Rectal smooth muscle tissue (tissue), 1 donor: Measurements from ENCODE around the gene GLE1.
"Not testable (repeated sequence)": the region's sequence is repeated elsewhere in the genome, so short reads cannot be mapped to it uniquely, and the experiment has no call there.

Experiments used
- H3K27ac ChIP-seq: one replicate; pipeline ENCODE4 v1.7.0; 2013; ENCODE audit warnings: low read depth, low read length, inconsistent platforms
- H3K27me3 ChIP-seq: one replicate; pipeline ENCODE4 v1.7.0; 2013; ENCODE audit warnings: low read length; ENCODE audit not compliant: control insufficient read depth, insufficient read depth
- H3K36me3 ChIP-seq: one replicate; pipeline ENCODE4 v1.7.0; 2013; ENCODE audit warnings: low read length; ENCODE audit not compliant: control insufficient read depth, insufficient read depth
- H3K4me1 ChIP-seq: one replicate; pipeline ENCODE4 v1.7.0; 2013; ENCODE audit warnings: low read length; ENCODE audit not compliant: control insufficient read depth, insufficient read depth
- H3K4me3 ChIP-seq: one replicate; pipeline ENCODE4 v1.7.0; 2013; ENCODE audit warnings: low read length
- H3K9ac ChIP-seq: one replicate; pipeline ENCODE4 v1.7.0; 2013; ENCODE audit warnings: low read length

GLE1 gene

DNA sequence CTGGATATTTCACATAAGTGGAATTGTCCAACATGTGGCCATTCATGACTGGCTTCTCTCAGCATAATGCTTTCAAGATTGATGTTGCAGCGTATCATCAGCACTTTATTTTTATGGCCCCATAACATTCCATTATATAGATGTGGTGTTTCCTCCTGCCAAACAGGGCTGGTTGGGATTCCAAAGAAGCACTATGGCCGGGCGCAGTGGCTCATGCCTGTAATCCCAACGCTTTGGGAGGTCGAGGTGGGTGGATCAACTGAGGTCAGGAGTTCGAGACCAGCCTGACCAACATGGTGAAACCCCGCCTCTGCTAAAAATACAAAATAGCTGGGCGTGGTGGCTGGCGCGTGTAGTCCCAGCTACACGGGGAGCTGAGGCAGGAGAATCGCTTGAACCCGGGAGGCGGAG lies 1.1 kb upstream of the GLE1 start:
- Histone ChIP-seq H3K36me3 (peaks cover 11% of the 10 kb centered on the region), H3K4me3 (peak overlapping the region; percentile 93)
- H3K27me3 ChIP-seq, H3K4me1 ChIP-seq, H3K27ac ChIP-seq, H3K9ac ChIP-seq: not testable (repeated sequence)

DNA sequence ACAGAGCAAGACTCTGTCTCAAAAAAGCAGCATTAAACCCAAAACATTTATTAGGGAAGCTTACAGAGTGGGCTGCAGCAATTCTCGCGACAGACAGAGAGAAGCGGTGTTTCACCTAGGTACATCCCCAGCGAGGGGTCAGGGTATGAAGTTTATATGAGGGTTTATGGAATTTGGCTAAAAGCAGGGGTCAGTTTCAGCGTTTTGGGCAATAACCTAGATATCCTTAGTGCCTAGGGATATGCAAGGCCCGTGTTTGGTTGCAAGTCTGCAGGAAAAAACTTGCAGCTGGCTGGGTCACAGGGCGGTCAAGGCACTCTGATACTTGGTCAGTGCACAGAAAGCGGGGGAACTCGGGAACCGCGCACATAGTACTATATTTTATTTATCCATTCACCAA lies 649 bp upstream of the GLE1 start:
- H3K36me3 ChIP-seq = peaks cover 8% of the 10 kb centered on the region
- H3K4me1 ChIP-seq = peaks cover 9% of the 10 kb centered on the region
- H3K27ac ChIP-seq = no peak overlapping the region
- H3K27me3 ChIP-seq = no peaks in the 10 kb centered on the region
- H3K9ac ChIP-seq = no peak overlapping the region
- peak overlapping the region; percentile 93 for H3K4me3 ChIP-seq

DNA sequence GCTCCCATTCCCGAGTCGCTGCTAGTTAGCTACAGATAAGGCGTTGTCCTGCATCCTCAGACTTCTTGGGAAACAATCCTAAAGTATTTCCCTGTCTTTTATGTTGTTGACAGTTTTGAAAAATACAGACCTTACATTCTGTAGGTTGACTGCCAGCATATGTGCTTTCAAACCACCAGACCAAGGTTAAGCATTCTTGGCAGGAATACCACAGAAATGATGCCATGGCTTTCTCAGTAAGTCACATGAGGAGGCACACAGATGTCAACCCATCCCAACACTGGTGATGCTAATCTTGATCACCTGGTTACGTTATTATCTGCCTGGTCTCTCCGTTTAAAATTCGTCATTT lies 871 bp downstream of the GLE1 start:
- H3K4me3 ChIP-seq = peak overlapping the region; percentile 93
- no peaks in the 10 kb centered on the region for H3K27me3 ChIP-seq
- peaks cover 6% of the 10 kb centered on the region for H3K36me3 ChIP-seq
- H3K27ac ChIP-seq = no peak overlapping the region
- peak overlapping the region; percentile 95 for H3K9ac ChIP-seq
- peaks cover 9% of the 10 kb centered on the region for H3K4me1 ChIP-seq

GRCh38 chr9:128505906-128506305 lies 1.4 kb downstream of the GLE1 start:
- H3K27me3 ChIP-seq, H3K9ac ChIP-seq, H3K27ac ChIP-seq, H3K36me3 ChIP-seq, H3K4me1 ChIP-seq: not testable (repeated sequence)
- H3K4me3 ChIP-seq = peak overlapping the region; percentile 93

DNA sequence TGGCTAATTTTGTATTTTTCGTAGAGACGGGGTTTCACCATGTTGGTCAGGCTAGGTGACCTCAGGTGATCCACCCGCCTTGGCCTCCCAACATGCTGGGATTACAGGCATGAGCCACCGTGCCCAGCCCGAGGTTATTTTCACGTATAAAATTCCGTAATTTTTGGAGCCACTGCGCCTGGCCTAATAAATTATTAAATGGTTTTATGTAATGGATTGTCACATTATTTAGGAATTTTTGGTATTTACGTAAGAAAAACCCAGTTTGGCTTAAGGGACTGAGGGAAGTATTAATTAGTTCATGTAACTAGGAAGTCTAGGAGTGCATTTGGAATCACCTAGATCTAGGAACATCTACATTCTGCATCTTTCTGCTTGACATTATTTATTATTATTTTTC lies 8.3 kb downstream of the GLE1 start:
- Histone ChIP-seq H3K27me3 (no peaks in the 10 kb centered on the region), H3K4me3 (no peak overlapping the region), H3K36me3 (peaks cover 10% of the 10 kb centered on the region), H3K27ac (no peak overlapping the region), H3K9ac (no peak overlapping the region), H3K4me1 (no peaks in the 10 kb centered on the region)

GRCh38 chr9:128521956-128522355 lies 17.4 kb downstream of the GLE1 start:
- H3K36me3 ChIP-seq = peaks cover 12% of the 10 kb centered on the region
- no peak overlapping the region for H3K4me3 ChIP-seq
- H3K4me1 ChIP-seq = peaks cover 2% of the 10 kb centered on the region
- no peak overlapping the region for H3K27ac ChIP-seq
- H3K9ac ChIP-seq = no peak overlapping the region
- H3K27me3 ChIP-seq = no peaks in the 10 kb centered on the region

- H3K4me1 ChIP-seq = peaks cover 2% of the 10 kb centered on the region
- no peak overlapping the region for H3K27ac ChIP-seq
- no peaks in the 10 kb centered on the region for H3K27me3 ChIP-seq
- H3K9ac ChIP-seq = no peak overlapping the region
- H3K36me3 ChIP-seq = peaks cover 12% of the 10 kb centered on the region
- no peak overlapping the region for H3K4me3 ChIP-seq
These were observed 18.8 kb downstream of the GLE1 start for GRCh38 chr9:128523199-128523925.

GRCh38 chr9:128526720-128527119 lies 22.2 kb downstream of the GLE1 start:
- H3K4me3 ChIP-seq = no peak overlapping the region
- H3K27ac ChIP-seq = no peak overlapping the region
- H3K36me3 ChIP-seq = peaks cover 21% of the 10 kb centered on the region
- no peaks in the 10 kb centered on the region for H3K27me3 ChIP-seq
- H3K4me1 ChIP-seq = peaks cover 2% of the 10 kb centered on the region
- H3K9ac ChIP-seq = no peak overlapping the region

DNA sequence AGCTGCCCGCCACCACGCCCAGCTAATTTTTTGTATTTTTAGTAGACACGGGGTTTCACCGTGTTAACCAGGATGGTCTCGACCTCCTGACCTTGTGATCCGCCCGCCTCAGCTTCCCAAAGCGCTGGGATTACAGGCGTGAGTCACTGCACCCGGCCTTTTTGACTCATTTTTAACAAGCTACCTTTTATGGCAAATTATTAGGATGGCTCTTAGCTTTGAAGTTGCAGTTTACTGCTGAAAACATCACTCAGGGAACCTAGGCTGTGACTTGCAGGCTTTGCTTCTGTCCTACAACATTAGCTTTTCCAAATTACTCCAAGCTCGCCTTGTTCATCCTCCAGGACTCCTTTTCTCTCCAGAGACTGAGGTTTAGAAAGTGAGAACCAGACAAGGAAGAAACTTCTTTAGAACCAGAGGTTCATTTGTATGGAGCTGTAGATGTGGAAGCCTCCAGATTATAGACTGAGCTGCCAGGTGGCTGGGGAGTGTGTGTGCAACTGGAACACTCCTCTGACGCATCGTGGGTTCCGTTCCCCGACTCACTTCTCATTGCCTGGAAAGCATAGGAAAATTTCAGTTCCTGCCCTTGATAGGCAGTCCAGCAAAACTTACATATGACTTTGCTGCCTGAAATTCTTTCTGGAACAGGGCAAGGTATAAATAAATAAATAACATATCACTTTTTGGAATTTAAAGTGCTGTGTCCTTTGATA lies 24.1 kb downstream of the GLE1 start:
- Histone ChIP-seq H3K9ac (no peak overlapping the region), H3K4me3 (no peak overlapping the region), H3K27me3 (no peaks in the 10 kb centered on the region), H3K27ac (no peak overlapping the region), H3K36me3 (peaks cover 18% of the 10 kb centered on the region), H3K4me1 (no peaks in the 10 kb centered on the region)

DNA sequence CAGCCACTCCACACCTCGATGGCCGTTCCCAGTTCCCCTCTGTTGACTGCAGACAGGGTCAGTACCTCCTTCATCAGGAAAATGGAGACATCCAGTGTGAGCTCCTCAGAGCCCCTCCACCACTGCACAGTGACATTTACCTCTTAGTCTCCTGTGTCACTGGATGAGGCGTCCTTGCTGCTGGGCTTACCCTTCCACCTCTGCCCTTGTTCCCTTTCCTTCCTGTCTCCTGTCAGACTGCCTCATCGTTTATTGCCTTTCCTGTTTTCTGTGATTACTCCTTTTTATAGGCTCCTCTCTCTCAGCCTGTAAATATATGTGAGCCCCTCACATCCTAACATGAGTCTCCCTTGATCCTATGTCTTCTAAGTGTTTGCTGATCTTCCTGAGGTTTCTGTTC lies 24.7 kb downstream of the GLE1 start:
- Histone ChIP-seq H3K27ac (no peak overlapping the region), H3K4me1 (no peaks in the 10 kb centered on the region), H3K36me3 (peaks cover 18% of the 10 kb centered on the region), H3K4me3 (no peak overlapping the region), H3K9ac (no peak overlapping the region), H3K27me3 (no peaks in the 10 kb centered on the region)

DNA sequence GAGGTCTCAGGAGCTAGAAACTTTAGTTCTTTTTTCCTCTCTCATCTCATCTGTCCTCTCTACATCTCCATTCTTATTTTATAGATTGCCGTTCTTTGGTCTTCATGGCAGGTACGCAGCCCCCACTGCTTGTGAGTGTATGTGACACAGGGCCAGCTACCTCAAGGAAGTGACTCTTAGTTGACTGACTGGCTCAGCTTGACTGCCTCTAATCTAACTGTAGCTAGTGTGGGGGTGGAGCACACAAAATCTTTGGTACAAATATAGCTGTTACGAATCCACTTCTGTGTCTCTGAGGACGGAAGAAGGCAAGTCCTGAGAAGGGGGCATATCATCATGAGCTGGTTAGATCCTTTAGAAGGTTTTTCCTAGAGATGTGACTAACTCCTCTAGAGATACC lies 28.1 kb downstream of the GLE1 start:
- H3K4me3 ChIP-seq = no peak overlapping the region
- H3K27ac ChIP-seq = no peak overlapping the region
- H3K36me3 ChIP-seq = peaks cover 22% of the 10 kb centered on the region
- no peak overlapping the region for H3K9ac ChIP-seq
- H3K27me3 ChIP-seq = no peaks in the 10 kb centered on the region
- H3K4me1 ChIP-seq = no peaks in the 10 kb centered on the region

DNA sequence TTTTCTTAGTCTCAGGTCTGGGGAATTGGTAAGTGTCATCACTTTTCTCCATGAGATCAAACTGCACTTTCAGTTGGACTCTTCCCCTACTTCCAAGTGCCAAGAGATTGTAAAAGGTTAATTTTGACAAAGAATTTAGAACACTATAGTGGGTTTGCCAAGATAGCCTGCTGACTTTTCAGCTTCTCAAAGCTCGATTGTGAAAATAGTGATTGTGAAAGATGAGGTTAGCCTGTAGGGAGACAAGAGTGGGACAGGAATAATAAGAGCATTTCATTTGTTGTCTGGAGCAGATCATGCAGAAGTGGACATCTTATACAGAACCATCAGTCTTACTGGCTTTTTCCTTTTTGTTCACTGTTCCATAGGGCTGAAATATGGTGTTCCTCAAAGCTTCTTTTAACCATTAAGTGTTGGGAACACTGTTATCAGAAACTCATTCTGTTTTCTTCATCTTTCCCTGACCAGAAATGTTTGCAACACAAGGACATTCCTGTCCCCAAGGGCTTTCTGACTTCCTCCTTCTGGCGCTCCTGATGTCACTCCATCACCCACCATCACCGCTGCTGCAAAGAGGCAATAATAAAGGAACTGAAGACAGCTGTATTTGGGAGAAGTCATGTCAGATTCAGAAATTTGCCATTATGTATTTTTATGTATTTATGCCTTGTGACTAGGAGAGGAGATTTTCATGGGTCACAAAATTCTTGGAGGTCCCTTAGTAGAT lies 36.3 kb downstream of the GLE1 start:
- Histone ChIP-seq H3K27me3 (no peaks in the 10 kb centered on the region), H3K27ac (no peak overlapping the region), H3K36me3 (peaks cover 48% of the 10 kb centered on the region), H3K9ac (no peak overlapping the region), H3K4me3 (no peak overlapping the region), H3K4me1 (no peaks in the 10 kb centered on the region)
